ENCODE measurements around the gene RDH11.

The RDH11 gene

GRCh38 chr14:67645414-67645813 is 50.1 kb downstream of the RDH11 start:
- DNase-seq, result no peak

GRCh38 chr14:67644428-67644827 is 51.1 kb downstream of the RDH11 start:
- DNase-seq, result no peak

- DNase-seq, result no peak
These were observed 51.9 kb downstream of the RDH11 start for GRCh38 chr14:67643713-67644112.

- DNase-seq, result no peak
These were observed 53.4 kb downstream of the RDH11 start for GRCh38 chr14:67641902-67642749.

- no peak for DNase-seq
These were observed 54.1 kb downstream of the RDH11 start for GRCh38 chr14:67641480-67641879.

- DNase-seq, result no peak
These were observed 56.9 kb downstream of the RDH11 start for GRCh38 chr14:67638642-67639041.

GRCh38 chr14:67636361-67636919 is 59.1 kb downstream of the RDH11 start:
- no peak for DNase-seq

- DNase-seq, result no peak
These were observed 62.0 kb downstream of the RDH11 start for GRCh38 chr14:67633451-67634147.

GRCh38 chr14:67630938-67631337 is 64.6 kb downstream of the RDH11 start:
- DNase-seq, result no peak

- no peak for DNase-seq
These were observed 65.4 kb downstream of the RDH11 start for GRCh38 chr14:67630186-67630585.

- no peak for DNase-seq
These were observed 68.0 kb downstream of the RDH11 start for GRCh38 chr14:67627519-67627918.
